Activated CD8-positive, alpha-beta memory T cell treated with anti-CD3 and anti-CD28 coated beads, Interleukin-2, amount 10 ng/mL, durations not matched to agents 7 days and 5 days (primary cell): ENCODE measurements around the gene TMEM81. TPM values are rescaled to one million over a fixed set of nuclear protein-coding genes. Genes with fewer than 3 reads are reported as not detected.

Experiments used
- ATAC-seq: fragments of 150-1000 bp; cut with Tn5 transposase; one replicate; pipeline ENCODE4 v1.10.0; 2021; ENCODE audit warnings: moderate library complexity
- CTCF ChIA-PET: fragments of 350-600 bp; sonication (Branson Sonifier 250); formaldehyde crosslinking; loops from one replicate; lab custom pipeline; 2021; ENCODE audit warnings: antibody characterized with exemption; lab: Charles Lee
- DNase-seq: peaks from one replicate; pipeline ENCODE4 v3.0.0-alpha.2; 2020
- H3K27ac Mint-ChIP-seq: one replicate; pipeline ENCODE4 v1.8.0; 2021; ENCODE audit warnings: mild to moderate bottlenecking, mixed read lengths
- H3K27me3 Mint-ChIP-seq: one replicate; pipeline ENCODE4 v1.8.0; 2021; ENCODE audit warnings: mixed read lengths
- H3K36me3 Mint-ChIP-seq: one replicate; pipeline ENCODE4 v1.8.0; 2021; ENCODE audit warnings: mild to moderate bottlenecking, mixed read lengths
- H3K4me1 Mint-ChIP-seq: one replicate; pipeline ENCODE4 v1.8.0; 2021; ENCODE audit warnings: mixed read lengths
- H3K4me3 Mint-ChIP-seq: one replicate; pipeline ENCODE4 v1.8.0; 2021; ENCODE audit warnings: mild to moderate bottlenecking, moderate library complexity, mixed read lengths
- H3K9me3 Mint-ChIP-seq: one replicate; pipeline ENCODE4 v1.8.0; 2022; ENCODE audit warnings: low read depth, mixed read lengths
- total RNA-seq, 2 experiments: library from RNA; stranded (reverse); gene quantifications; one replicate each; pipeline ENCODE4 v1.2.3, GENCODE V29; 2021

TMEM81 gene
- total RNA-seq, 2 experiments from 2014 or later, result 2.3 to 3.0 TPM

GRCh38 chr1:205107327-205107726, 23.1 kb upstream of the TMEM81 start:
- ATAC-seq (no peak), DNase-seq (no peak)
- H3K4me1 Mint-ChIP-seq, result peaks cover 11% of the 10 kb centered on the region
- H3K27ac Mint-ChIP-seq, result no peak overlapping the region
- H3K27me3 Mint-ChIP-seq, result no peaks in the 10 kb centered on the region
- peaks cover 46% of the 10 kb centered on the region for H3K36me3 Mint-ChIP-seq
- H3K4me3 Mint-ChIP-seq, result no peak overlapping the region
- CTCF ChIA-PET, result interaction anchor here (0.7 to 1.5 kb wide), 2 partner anchors 46 to 166 kb away, joined by 3 to 4 read pairs; no protein-coding TSS in a partner anchor
- H3K9me3 Mint-ChIP-seq, result no peaks in the 10 kb centered on the region

DNA sequence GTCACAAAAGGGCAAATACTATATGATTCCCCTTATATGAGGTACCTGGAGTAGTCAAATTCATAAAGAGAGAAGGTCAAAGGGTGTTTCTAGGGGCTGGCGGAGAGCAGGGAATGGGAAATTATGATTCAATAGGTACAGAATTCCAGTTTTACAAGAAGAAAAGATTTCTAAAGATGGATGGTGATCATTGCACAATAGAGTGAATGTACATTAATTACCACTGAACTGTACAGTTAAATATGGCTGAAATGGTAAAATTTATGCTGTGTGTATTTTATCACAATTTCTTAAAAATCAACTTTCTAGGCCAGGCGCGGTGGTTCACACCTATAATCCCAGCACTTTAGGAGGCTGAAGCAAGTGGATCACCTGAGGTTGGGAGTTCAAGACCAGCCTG, 18.1 kb upstream of the TMEM81 start:
- DNase-seq (no peak), ATAC-seq (no peak)
- CTCF ChIA-PET, result no interaction called here
- Mint-ChIP-seq H3K27ac (no peak overlapping the region), H3K27me3 (no peaks in the 10 kb centered on the region), H3K4me1 (peaks cover 4% of the 10 kb centered on the region), H3K36me3 (peaks cover 57% of the 10 kb centered on the region), H3K9me3 (no peaks in the 10 kb centered on the region), H3K4me3 (no peak overlapping the region)

DNA sequence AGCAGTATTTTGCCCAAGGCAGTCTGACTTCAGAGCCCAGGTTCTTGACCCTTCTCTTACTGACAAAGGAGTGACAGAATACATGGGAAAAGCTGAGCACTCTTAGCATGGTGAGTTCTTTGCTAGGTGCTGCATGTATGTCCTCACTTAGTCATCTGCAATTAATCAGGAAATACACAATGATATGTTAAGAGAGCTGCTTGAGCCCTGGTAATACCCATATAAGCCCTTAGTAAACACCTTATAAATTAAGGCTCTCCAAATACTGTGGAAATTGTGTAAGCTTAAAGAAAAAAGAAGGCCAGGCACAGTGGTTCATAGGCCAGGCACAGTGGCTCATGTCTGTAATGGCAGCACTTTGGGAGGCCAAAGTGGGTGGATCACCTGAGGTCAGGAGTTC, 14.0 kb upstream of the TMEM81 start:
- Mint-ChIP-seq H3K4me3 (no peak overlapping the region), H3K9me3 (no peaks in the 10 kb centered on the region), H3K27ac (no peak overlapping the region), H3K27me3 (no peaks in the 10 kb centered on the region), H3K4me1 (no peaks in the 10 kb centered on the region), H3K36me3 (peaks cover 44% of the 10 kb centered on the region)
- DNase-seq (no peak), ATAC-seq (no peak)
- CTCF ChIA-PET, result interaction anchor here (0.8 to 1.6 kb wide), 3 partner anchors 36 to 158 kb away, joined by 4 read pairs; no protein-coding TSS in a partner anchor

DNA sequence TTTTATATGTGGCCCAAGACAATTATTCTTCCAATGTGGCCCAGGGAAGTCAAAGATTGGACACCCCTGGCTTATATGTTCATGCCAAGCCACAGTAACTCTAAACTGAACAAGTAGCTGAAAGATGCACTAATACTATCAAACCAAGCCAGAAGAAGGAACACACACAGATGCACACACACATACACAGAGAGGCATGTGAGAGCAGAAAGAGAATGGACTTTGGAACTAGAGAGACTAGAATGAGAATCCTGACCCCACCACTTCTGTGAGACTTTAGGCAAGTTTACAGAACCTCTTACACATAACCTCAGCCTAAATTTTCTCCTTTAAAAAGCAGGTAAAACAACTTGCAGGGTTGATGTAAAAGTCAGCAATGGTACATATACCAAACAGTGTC, 11.2 kb upstream of the TMEM81 start:
- no peaks in the 10 kb centered on the region for H3K9me3 Mint-ChIP-seq
- no peak overlapping the region for H3K4me3 Mint-ChIP-seq
- CTCF ChIA-PET, result interaction anchor here (1.9 kb wide), 1 partner anchor 34 kb away, joined by 7 read pairs; no protein-coding TSS in a partner anchor
- H3K4me1 Mint-ChIP-seq, result no peaks in the 10 kb centered on the region
- no peak overlapping the region for H3K27ac Mint-ChIP-seq
- H3K36me3 Mint-ChIP-seq, result peaks cover 40% of the 10 kb centered on the region
- ATAC-seq (no peak), DNase-seq (no peak)
- H3K27me3 Mint-ChIP-seq, result no peaks in the 10 kb centered on the region

GRCh38 chr1:205091043-205091740, 6.9 kb upstream of the TMEM81 start:
- Mint-ChIP-seq H3K9me3 (no peaks in the 10 kb centered on the region), H3K27me3 (no peaks in the 10 kb centered on the region), H3K27ac (no peak overlapping the region), H3K4me3 (no peak overlapping the region), H3K36me3 (peaks cover 32% of the 10 kb centered on the region), H3K4me1 (no peaks in the 10 kb centered on the region)
- DNase-seq (no peak), ATAC-seq (no peak)
- CTCF ChIA-PET, result interaction anchor here (1.2 to 2.0 kb wide), 2 partner anchors 29 to 165 kb away, joined by 3 to 8 read pairs; no protein-coding TSS in a partner anchor

DNA sequence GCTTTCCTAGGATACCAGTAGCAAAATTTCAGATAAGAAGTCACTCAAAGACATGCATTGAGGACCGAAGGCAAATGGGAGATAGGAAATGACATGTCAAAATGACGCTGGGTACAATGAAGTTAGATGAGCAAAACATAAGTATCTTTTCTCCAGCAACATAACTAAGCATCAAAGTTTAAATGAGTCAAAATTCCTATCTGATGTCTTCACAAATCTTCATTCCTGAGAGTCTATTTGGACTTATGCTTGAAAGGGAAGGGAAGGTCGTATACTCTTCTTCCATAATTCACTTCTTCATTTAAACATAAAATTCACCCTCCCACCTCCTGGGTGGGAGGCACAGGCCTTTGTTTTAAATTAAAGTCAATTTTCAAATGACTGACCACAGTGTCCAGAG, 4.1 kb upstream of the TMEM81 start:
- no peaks in the 10 kb centered on the region for H3K27me3 Mint-ChIP-seq
- H3K4me3 Mint-ChIP-seq, result no peak overlapping the region
- CTCF ChIA-PET, result interaction anchor here (1.6 to 1.9 kb wide), 2 partner anchors 27 to 99 kb away, joined by 6 to 9 read pairs; no protein-coding TSS in a partner anchor
- H3K4me1 Mint-ChIP-seq, result no peaks in the 10 kb centered on the region
- H3K36me3 Mint-ChIP-seq, result peaks cover 31% of the 10 kb centered on the region
- no peak overlapping the region for H3K27ac Mint-ChIP-seq
- ATAC-seq (no peak), DNase-seq (no peak)
- no peaks in the 10 kb centered on the region for H3K9me3 Mint-ChIP-seq

- H3K36me3 Mint-ChIP-seq, result peaks cover 9% of the 10 kb centered on the region
- CTCF ChIA-PET, result interaction anchor here (0.5 to 5.3 kb wide), 3 partner anchors 20 to 253 kb away, joined by 3 to 28 read pairs (median 3); partner anchors contain the start of gene RBBP5
Measured at GRCh38 chr1:205082431-205082830, 1.8 kb downstream of the TMEM81 start.

GRCh38 chr1:205077934-205078311, 6.3 kb downstream of the TMEM81 start:
- Mint-ChIP-seq H3K9me3 (no peaks in the 10 kb centered on the region), H3K36me3 (no peaks in the 10 kb centered on the region), H3K27me3 (no peaks in the 10 kb centered on the region), H3K4me3 (no peak overlapping the region), H3K27ac (no peak overlapping the region), H3K4me1 (no peaks in the 10 kb centered on the region)
- CTCF ChIA-PET, result interaction anchor here (2.5 kb wide), 1 partner anchor 16 kb away, joined by 16 read pairs; no protein-coding TSS in a partner anchor
- no peak for DNase-seq
- ATAC-seq, result no peak

More at GRCh38 chr1:205082431-205082830, 1.8 kb downstream of the TMEM81 start:
- Mint-ChIP-seq H3K27me3 (no peaks in the 10 kb centered on the region), H3K9me3 (no peaks in the 10 kb centered on the region), H3K27ac (no peak overlapping the region), H3K4me1 (no peaks in the 10 kb centered on the region), H3K4me3 (no peak overlapping the region)
- ATAC-seq (no peak), DNase-seq (no peak)

DNA sequence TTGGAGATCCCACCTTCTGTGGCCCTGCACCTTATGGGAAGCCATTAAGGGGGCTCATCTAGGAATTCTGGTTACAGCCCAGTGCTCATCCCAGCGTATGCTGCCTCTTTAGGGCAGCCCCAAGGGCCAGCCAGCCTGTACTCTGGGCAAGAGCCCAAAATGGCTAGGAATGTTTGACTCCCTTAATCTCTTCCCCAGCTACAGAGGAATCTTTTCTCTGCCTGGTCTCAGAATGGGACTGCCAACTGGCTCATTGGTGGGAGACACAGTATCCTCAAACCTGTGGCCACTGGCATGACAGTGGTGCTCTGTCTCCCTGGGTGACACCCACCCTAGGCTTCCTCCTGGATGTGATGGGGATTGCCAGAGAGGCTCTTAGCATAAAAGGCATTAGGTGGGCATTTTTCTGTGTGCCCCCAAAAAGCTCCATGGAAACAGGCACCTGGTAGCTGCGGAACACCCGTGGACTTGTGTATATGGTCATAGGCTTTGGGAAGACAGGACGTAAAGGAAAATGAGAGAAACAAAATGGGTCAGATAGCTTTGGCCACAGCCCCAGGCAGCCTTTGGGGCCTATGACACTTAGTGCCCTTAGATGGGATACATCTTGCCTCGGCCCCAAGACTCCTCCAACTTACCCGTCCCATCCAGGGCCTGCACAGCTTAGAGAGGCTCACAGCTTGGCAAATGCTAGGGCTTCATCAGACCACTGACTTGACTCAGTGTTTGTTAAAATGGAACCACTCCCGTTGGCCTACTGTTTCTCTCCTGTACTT, 6.9 kb downstream of the TMEM81 start:
- Mint-ChIP-seq H3K4me1 (no peaks in the 10 kb centered on the region), H3K36me3 (no peaks in the 10 kb centered on the region), H3K27me3 (no peaks in the 10 kb centered on the region), H3K9me3 (no peaks in the 10 kb centered on the region), H3K4me3 (no peak overlapping the region), H3K27ac (no peak overlapping the region)
- CTCF ChIA-PET, result interaction anchor here (2.5 kb wide), 1 partner anchor 16 kb away, joined by 16 read pairs; no protein-coding TSS in a partner anchor
- DNase-seq, result no peak
- ATAC-seq, result no peak

GRCh38 chr1:205076245-205076761, 8.0 kb downstream of the TMEM81 start:
- H3K36me3 Mint-ChIP-seq, result no peaks in the 10 kb centered on the region
- no peak overlapping the region for H3K4me3 Mint-ChIP-seq
- ATAC-seq (no peak), DNase-seq (peak; percentile 14)
- CTCF ChIA-PET, result interaction anchor here (2.5 kb wide), 1 partner anchor 14 kb away, joined by 16 read pairs; no protein-coding TSS in a partner anchor
- H3K9me3 Mint-ChIP-seq, result no peaks in the 10 kb centered on the region
- no peaks in the 10 kb centered on the region for H3K27me3 Mint-ChIP-seq
- H3K27ac Mint-ChIP-seq, result no peak overlapping the region
- H3K4me1 Mint-ChIP-seq, result no peaks in the 10 kb centered on the region

- no peaks in the 10 kb centered on the region for H3K27me3 Mint-ChIP-seq
Measured at GRCh38 chr1:205075642-205076155, 8.6 kb downstream of the TMEM81 start.

DNA sequence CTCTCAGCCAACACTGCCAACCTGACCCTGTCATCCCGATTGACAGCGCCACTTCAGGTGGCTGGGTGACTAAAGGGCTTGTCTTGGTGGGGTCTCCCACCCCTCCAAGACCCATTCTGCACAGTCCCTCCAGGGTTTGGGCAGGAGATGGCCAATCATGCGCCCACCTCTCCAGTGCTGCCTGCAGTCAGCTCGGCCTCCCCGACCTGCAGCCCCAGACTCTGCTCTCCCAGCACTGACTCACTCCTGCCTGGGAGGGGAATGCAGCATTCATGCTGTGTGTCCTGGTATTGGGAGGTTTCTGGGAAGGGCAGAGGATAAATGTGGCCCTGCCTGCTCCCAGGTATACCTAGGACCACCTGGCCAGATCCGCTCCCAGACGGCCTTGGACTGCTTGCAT, 9.7 kb downstream of the TMEM81 start:
- Mint-ChIP-seq H3K36me3 (no peaks in the 10 kb centered on the region), H3K4me1 (no peaks in the 10 kb centered on the region), H3K27me3 (no peaks in the 10 kb centered on the region), H3K4me3 (no peak overlapping the region), H3K9me3 (no peaks in the 10 kb centered on the region), H3K27ac (no peak overlapping the region)
- DNase-seq (no peak), ATAC-seq (no peak)
- CTCF ChIA-PET, result interaction anchor here (0.6 to 1.9 kb wide), 3 partner anchors 13 to 85 kb away, joined by 3 to 7 read pairs (median 5); no protein-coding TSS in a partner anchor

More at GRCh38 chr1:205075642-205076155, 8.6 kb downstream of the TMEM81 start:
- Mint-ChIP-seq H3K9me3 (no peaks in the 10 kb centered on the region), H3K4me1 (no peaks in the 10 kb centered on the region), H3K4me3 (no peak overlapping the region), H3K36me3 (no peaks in the 10 kb centered on the region), H3K27ac (no peak overlapping the region)
- ATAC-seq, result no peak
- CTCF ChIA-PET, result interaction anchor here (1.3 to 2.5 kb wide), 2 partner anchors 14 to 86 kb away, joined by 5 to 16 read pairs; no protein-coding TSS in a partner anchor
- DNase-seq, result no peak

GRCh38 chr1:205074084-205074483, 10.2 kb downstream of the TMEM81 start:
- no peak for DNase-seq

More at GRCh38 chr1:205074084-205074483, 10.2 kb downstream of the TMEM81 start:
- H3K27me3 Mint-ChIP-seq, result no peaks in the 10 kb centered on the region
- CTCF ChIA-PET, result interaction anchor here (1.9 kb wide), 1 partner anchor 13 kb away, joined by 7 read pairs; no protein-coding TSS in a partner anchor
- no peaks in the 10 kb centered on the region for H3K36me3 Mint-ChIP-seq
- H3K9me3 Mint-ChIP-seq, result no peaks in the 10 kb centered on the region
- no peaks in the 10 kb centered on the region for H3K4me1 Mint-ChIP-seq
- no peak overlapping the region for H3K27ac Mint-ChIP-seq
- H3K4me3 Mint-ChIP-seq, result no peak overlapping the region
- no peak for ATAC-seq
